ENCODE measurements around the gene PCNA.
"Not testable (repeated sequence)": the region's sequence is repeated elsewhere in the genome, so short reads cannot be mapped to it uniquely, and the experiment has no call there.

The PCNA gene

GRCh38 chr20:5074232-5074674, 45.5 kb downstream of the PCNA start:
- no peak for TF ChIP-seq CTCF (IDR thresholded peaks at IDR 0.05; ENCODE audit: insufficient read depth, low read depth, low read length, missing control alignments)

GRCh38 chr20:5073660-5074231, 46.0 kb downstream of the PCNA start:
- peak; percentile 39 for DNase-seq (ENCODE audit: low read depth)
- H3K4me3 ChIP-seq (ENCODE audit: low read length), result no peak overlapping the region
- no peak for TF ChIP-seq CTCF (IDR thresholded peaks at IDR 0.05; ENCODE audit: insufficient read depth, low read depth, low read length, missing control alignments)

More at GRCh38 chr20:5074232-5074674, 45.5 kb downstream of the PCNA start:
- H3K4me3 ChIP-seq (ENCODE audit: low read length), result no peak overlapping the region
- DNase-seq (ENCODE audit: low read depth), result no peak

- DNase-seq (ENCODE audit: low read depth), result peak; percentile 80
- no peak overlapping the region for H3K4me3 ChIP-seq (ENCODE audit: low read length)
- no peak for TF ChIP-seq CTCF (IDR thresholded peaks at IDR 0.05; ENCODE audit: insufficient read depth, low read depth, low read length, missing control alignments)
Measured at GRCh38 chr20:5072756-5073659, 46.8 kb downstream of the PCNA start.

- not testable (repeated sequence) for DNase-seq (ENCODE audit: low read depth); H3K4me3 ChIP-seq (ENCODE audit: low read length)
Measured at GRCh38 chr20:5071942-5072341, 47.8 kb downstream of the PCNA start.

- DNase-seq (ENCODE audit: low read depth), result no peak
- no peak for TF ChIP-seq CTCF (IDR thresholded peaks at IDR 0.05; ENCODE audit: insufficient read depth, low read depth, low read length, missing control alignments)
- no peak overlapping the region for H3K4me3 ChIP-seq (ENCODE audit: low read length)
Measured at GRCh38 chr20:5070570-5070969, 49.2 kb downstream of the PCNA start.

DNA sequence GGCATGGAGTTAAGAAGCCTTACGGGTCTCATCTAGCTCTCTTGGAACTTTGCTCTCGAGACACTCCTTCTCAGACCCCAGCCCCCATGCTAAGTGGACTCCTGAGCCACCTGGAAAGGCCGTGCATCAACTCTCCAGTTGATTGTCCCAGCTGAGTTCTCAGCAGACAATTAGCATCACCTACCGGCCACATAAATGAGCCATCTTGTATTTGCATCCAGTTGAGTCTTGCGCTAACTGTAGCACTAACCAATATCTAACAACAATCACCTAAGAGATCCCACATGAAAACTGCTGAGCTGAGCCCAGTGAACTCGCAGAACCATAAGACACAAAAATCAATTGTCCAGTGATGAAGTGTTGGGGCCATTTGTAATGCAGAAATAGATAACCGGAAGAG, 49.7 kb downstream of the PCNA start:
- no peak for DNase-seq (ENCODE audit: low read depth)
- no peak overlapping the region for H3K4me3 ChIP-seq (ENCODE audit: low read length)
- no peak for TF ChIP-seq CTCF (IDR thresholded peaks at IDR 0.05; ENCODE audit: insufficient read depth, low read depth, low read length, missing control alignments)

DNA sequence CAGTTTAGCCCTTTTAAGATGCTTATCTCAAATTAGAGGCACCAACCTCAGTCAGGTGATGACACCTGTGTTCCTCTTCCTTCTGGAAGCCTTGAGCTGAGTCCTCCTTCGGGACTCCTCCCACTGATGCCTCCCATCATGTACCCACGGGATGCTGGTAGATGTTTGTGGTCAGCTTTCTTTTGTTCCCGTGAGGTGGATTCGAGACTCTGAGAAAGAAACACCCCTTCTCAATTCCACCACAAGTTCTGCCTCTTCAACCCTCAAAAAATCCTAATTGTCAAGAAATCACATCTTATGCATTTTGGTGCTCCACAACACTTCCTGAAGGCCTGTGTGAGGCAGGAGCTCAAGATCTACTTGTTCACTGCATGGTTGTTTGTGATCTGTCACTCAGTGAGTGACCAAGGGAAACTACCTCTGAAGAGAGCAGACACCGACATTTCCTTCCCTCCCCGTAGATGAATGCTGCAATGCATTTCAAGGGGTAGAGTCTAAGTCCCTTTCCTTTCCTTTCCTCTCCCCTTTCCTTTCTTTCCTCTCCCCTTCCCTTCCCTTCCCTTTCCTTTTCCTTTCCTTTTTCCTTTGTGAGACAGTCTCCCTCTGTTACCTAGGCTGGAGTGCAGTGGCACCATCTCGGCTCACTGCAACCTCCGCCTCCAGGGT, 50.5 kb downstream of the PCNA start:
- TF ChIP-seq CTCF (IDR thresholded peaks at IDR 0.05; ENCODE audit: insufficient read depth, low read depth, low read length, missing control alignments), result no peak
- DNase-seq (ENCODE audit: low read depth), result no peak
- H3K4me3 ChIP-seq (ENCODE audit: low read length), result no peak overlapping the region

All from epithelial cell of esophagus (primary cell).